Panc1 (cell line): ENCODE results near the gene ADAMTS19.

ENCODE experiments used
- CTCF ChIP-seq: fragments of 450-650 bp; IDR thresholded peaks from 2 replicates; pipeline ENCODE4 v1.5.1; 2017; ENCODE audit warnings: mild to moderate bottlenecking
- POLR2AphosphoS5 ChIP-seq: IDR thresholded peaks from 2 replicates; pipeline ENCODE4 v1.6.1; 2012; ENCODE audit warnings: mild to moderate bottlenecking, low read depth, low read length, moderate library complexity

DNA sequence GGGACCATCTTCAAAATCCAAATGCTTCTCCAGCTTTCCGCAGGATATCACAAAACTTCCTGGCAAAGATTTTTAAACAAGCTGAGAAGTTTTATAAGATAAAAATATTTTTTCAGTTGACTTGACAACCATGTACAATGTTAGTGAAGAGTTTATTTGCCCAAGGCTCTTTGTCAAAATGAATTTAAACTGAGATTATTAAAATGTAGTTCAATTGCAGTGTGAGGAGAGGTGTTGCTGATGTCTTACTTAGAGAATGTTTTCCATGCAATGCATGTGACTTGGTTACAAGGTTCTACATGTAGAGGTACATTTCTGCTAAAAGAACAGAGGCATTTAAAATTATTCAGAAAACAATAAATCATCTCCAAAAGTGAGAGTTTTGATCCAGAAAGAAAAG is 156.4 kb downstream of the ADAMTS19 start:
- TF ChIP-seq CTCF, result no peak
- TF ChIP-seq POLR2AphosphoS5, result no peak
